GM19452 (cell line): ENCODE data around the gene LAMB2.

Experiments used
- ATAC-seq: cut with Tn5 transposase; IDR thresholded peaks from one replicate; pipeline ENCODE4 v1.9.1; 2021; ENCODE audit not compliant: unreplicated experiment

The LAMB2 gene

GRCh38 chr3:49076646-49077045 is 56.2 kb downstream of the LAMB2 start:
- no peak for ATAC-seq

DNA sequence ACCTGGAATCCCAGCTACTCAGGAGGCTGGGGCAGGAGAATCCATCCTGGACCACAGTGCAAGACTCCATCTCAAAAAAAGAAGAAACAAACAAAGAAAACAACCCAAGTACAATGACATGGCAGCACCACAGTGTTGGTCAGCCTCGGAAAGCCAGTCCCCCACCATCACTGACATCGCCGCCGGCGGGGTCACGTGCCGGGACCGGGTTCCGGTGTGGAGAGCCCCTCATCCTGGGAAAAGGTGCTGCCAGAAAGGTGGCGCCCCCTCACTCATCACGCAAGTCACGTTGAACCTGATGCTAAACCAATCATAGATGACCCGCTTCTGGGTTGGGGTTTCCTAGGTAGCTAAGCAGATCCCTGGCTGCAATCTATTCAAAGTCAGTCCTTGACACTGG is 56.7 kb downstream of the LAMB2 start:
- no peak for ATAC-seq
